GM21723 (cell line): ENCODE measurements around the gene POLR1C.
"Not testable (repeated sequence)": the region's sequence is repeated elsewhere in the genome, so short reads cannot be mapped to it uniquely, and the experiment has no call there.

Experiments used
- ATAC-seq: cut with Tn5 transposase; IDR thresholded peaks from one replicate; pipeline ENCODE4 v1.9.1; 2021; ENCODE audit warnings: mild to moderate bottlenecking, moderate library complexity; ENCODE audit not compliant: unreplicated experiment

Gene POLR1C

GRCh38 chr6:43516697-43517504 lies at the start of gene POLR1C, which contains the start of gene YIPF3:
TSS of gene POLR1C (plus strand) at chr6:43517089. CDS start at chr6:43517110, 21 bp downstream.
TSS of gene YIPF3 (minus strand) at chr6:43516926. CDS start at chr6:43516807, 119 bp downstream.
- peak; percentile 88 for ATAC-seq

- not testable (repeated sequence) for ATAC-seq
These were observed 49.6 kb upstream of the POLR1C start for GRCh38 chr6:43467265-43467664.

- ATAC-seq = no peak
These were observed 49.1 kb upstream of the POLR1C start for GRCh38 chr6:43467752-43468151.

GRCh38 chr6:43468240-43468639 lies 48.6 kb upstream of the POLR1C start:
- no peak for ATAC-seq

GRCh38 chr6:43468748-43469681 lies 47.9 kb upstream of the POLR1C start:
- no peak for ATAC-seq

GRCh38 chr6:43469947-43470346 lies 46.9 kb upstream of the POLR1C start:
- ATAC-seq = no peak

GRCh38 chr6:43471399-43471798 lies 45.5 kb upstream of the POLR1C start:
- ATAC-seq = no peak

- ATAC-seq = no peak
These were observed 44.4 kb upstream of the POLR1C start for GRCh38 chr6:43472515-43472914.

GRCh38 chr6:43475516-43475915 lies 41.4 kb upstream of the POLR1C start:
- ATAC-seq = no peak

- ATAC-seq = peak; percentile 18
These were observed 40.1 kb upstream of the POLR1C start for GRCh38 chr6:43476746-43477145.

- ATAC-seq = peak; percentile 97
These were observed 39.5 kb upstream of the POLR1C start, which contains the start of gene TJAP1 for GRCh38 chr6:43477235-43478007. TSS of gene TJAP1 (plus strand) at chr6:43477570. CDS start at chr6:43499002, 21,432 bp downstream.

- ATAC-seq = no peak
These were observed 38.9 kb upstream of the POLR1C start for GRCh38 chr6:43478008-43478372.

GRCh38 chr6:43481075-43481474 lies 35.8 kb upstream of the POLR1C start:
- ATAC-seq = no peak

GRCh38 chr6:43481591-43482236 lies 35.2 kb upstream of the POLR1C start:
- ATAC-seq = no peak

GRCh38 chr6:43488667-43489276 lies 28.1 kb upstream of the POLR1C start:
- ATAC-seq = no peak

- no peak for ATAC-seq
These were observed 27.4 kb upstream of the POLR1C start for GRCh38 chr6:43489277-43490072.

- ATAC-seq = no peak
These were observed 26.4 kb upstream of the POLR1C start for GRCh38 chr6:43490523-43490939.

- ATAC-seq = no peak
These were observed 24.9 kb upstream of the POLR1C start for GRCh38 chr6:43491750-43492661.
